Colonic mucosa (tissue), 4 donors: ENCODE data around the gene TSPAN5. TPM values are rescaled to one million over a fixed set of nuclear protein-coding genes. Genes with fewer than 3 reads are reported as not detected.

Experiments used
- DNase-seq: peaks from one replicate; pipeline ENCODE4 v3.0.0-alpha.2; 2020
- H3K27ac ChIP-seq: fragments of 200-600 bp; one replicate; pipeline ENCODE4 v1.8.0; 2021
- H3K27me3 ChIP-seq: fragments of 200-600 bp; one replicate; pipeline ENCODE4 v1.8.0; 2021
- H3K36me3 ChIP-seq: fragments of 200-600 bp; one replicate; pipeline ENCODE4 v1.8.0; 2021
- H3K4me1 ChIP-seq: fragments of 200-600 bp; one replicate; pipeline ENCODE4 v1.8.0; 2021; ENCODE audit warnings: mild to moderate bottlenecking
- H3K4me3 ChIP-seq: fragments of 200-600 bp; one replicate; pipeline ENCODE4 v1.8.0; 2021
- H3K9ac ChIP-seq, 2 donors: one replicate each; pipeline ENCODE4 v1.7.0; 2013; ENCODE audit warnings: control low read depth in 2 of 2, low read depth in 2 of 2, low read length in 2 of 2
- H3K9me3 ChIP-seq: fragments of 200-600 bp; one replicate; pipeline ENCODE4 v1.8.0; 2021
- intact Hi-C: fragments of 100-400 bp; cut with DNase I; formaldehyde crosslinking; loops from one replicate; pipeline ENCODE4 v1.14.1; 2022
- total RNA-seq, 2 donors: library from RNA; stranded (reverse); fragmentation: NEBNext Ultra II Directional in 1 of 2; extraction: Animal tissue kit (Norgen Biotek cat#: 25700) in 1 of 2; gene quantifications; one replicate each; pipeline ENCODE4 v1.2.1, GENCODE V29; 2021
- TF ChIP-seq, protein P1 (sequence below): fragments of 200-600 bp; IDR thresholded peaks from one replicate; pipeline ENCODE4 v1.8.0; 2022; ENCODE audit warnings: antibody characterized with exemption, mild to moderate bottlenecking
- donor health status: healthy.
- donor health status: DM: no; HTN: no; CAD: no.
- donor health status: DM: no; HTN: no; CAD: no.

TSPAN5 gene
- total RNA-seq, 2 donors from 2014 or later = 5.3 to 5.6 TPM

GRCh38 chr4:98634061-98634460 lies 24.4 kb downstream of the TSPAN5 start:
- Histone ChIP-seq H3K9me3 (no peaks in the 10 kb centered on the region), H3K4me1 (no peaks in the 10 kb centered on the region), H3K27me3 (no peaks in the 10 kb centered on the region), H3K4me3 (no peak overlapping the region), H3K27ac (no peak overlapping the region), H3K36me3 (no peaks in the 10 kb centered on the region), H3K9ac (no peak overlapping the region)
- no peak for DNase-seq
- TF ChIP-seq, protein P1, sequence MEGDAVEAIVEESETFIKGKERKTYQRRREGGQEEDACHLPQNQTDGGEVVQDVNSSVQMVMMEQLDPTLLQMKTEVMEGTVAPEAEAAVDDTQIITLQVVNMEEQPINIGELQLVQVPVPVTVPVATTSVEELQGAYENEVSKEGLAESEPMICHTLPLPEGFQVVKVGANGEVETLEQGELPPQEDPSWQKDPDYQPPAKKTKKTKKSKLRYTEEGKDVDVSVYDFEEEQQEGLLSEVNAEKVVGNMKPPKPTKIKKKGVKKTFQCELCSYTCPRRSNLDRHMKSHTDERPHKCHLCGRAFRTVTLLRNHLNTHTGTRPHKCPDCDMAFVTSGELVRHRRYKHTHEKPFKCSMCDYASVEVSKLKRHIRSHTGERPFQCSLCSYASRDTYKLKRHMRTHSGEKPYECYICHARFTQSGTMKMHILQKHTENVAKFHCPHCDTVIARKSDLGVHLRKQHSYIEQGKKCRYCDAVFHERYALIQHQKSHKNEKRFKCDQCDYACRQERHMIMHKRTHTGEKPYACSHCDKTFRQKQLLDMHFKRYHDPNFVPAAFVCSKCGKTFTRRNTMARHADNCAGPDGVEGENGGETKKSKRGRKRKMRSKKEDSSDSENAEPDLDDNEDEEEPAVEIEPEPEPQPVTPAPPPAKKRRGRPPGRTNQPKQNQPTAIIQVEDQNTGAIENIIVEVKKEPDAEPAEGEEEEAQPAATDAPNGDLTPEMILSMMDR = no peak
- intact Hi-C loops = no loop called here

GRCh38 chr4:98633159-98633558 lies 25.3 kb downstream of the TSPAN5 start:
- H3K9ac ChIP-seq = no peak overlapping the region
- H3K36me3 ChIP-seq = no peaks in the 10 kb centered on the region
- H3K4me3 ChIP-seq = no peak overlapping the region
- H3K27me3 ChIP-seq = no peaks in the 10 kb centered on the region
- no peaks in the 10 kb centered on the region for H3K4me1 ChIP-seq
- no peaks in the 10 kb centered on the region for H3K9me3 ChIP-seq
- no peak overlapping the region for H3K27ac ChIP-seq
- DNase-seq = no peak
- TF ChIP-seq, protein P1 = no peak
- intact Hi-C loops = no loop called here

DNA sequence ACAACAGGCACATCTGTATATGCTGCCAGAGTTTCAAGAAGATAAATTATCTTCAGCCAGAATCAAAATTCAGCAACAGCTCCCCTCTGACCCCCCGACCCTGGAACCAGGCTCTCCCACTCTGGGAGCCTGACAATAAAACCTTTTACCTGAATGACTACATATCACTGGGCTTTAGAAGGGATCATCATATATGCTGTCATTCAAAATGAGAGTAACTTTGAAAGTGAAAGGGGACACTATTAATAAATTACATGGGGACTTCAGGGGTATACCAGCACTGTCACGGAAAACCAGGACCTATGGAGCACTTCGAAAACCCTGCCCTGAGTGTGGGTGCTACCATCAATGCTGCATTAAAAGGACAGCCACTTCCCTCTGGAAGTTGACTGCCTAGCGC lies 26.2 kb downstream of the TSPAN5 start:
- Histone ChIP-seq H3K36me3 (no peaks in the 10 kb centered on the region), H3K27me3 (no peaks in the 10 kb centered on the region), H3K27ac (no peak overlapping the region), H3K9me3 (no peaks in the 10 kb centered on the region), H3K4me3 (no peak overlapping the region), H3K4me1 (no peaks in the 10 kb centered on the region), H3K9ac (no peak overlapping the region)
- TF ChIP-seq, protein P1 = no peak
- DNase-seq = no peak
- intact Hi-C loops = no loop called here

- H3K9ac ChIP-seq = no peak overlapping the region
- no peaks in the 10 kb centered on the region for H3K36me3 ChIP-seq
- intact Hi-C loops = no loop called here
- no peak overlapping the region for H3K4me3 ChIP-seq
- no peaks in the 10 kb centered on the region for H3K27me3 ChIP-seq
- H3K9me3 ChIP-seq = no peaks in the 10 kb centered on the region
- TF ChIP-seq, protein P1 = no peak
- H3K4me1 ChIP-seq = no peaks in the 10 kb centered on the region
- no peak for DNase-seq
- no peak overlapping the region for H3K27ac ChIP-seq
Measured at GRCh38 chr4:98631506-98631905, 26.9 kb downstream of the TSPAN5 start.

- DNase-seq = no peak
- intact Hi-C loops = no loop called here
- Histone ChIP-seq H3K9ac (no peak overlapping the region), H3K27me3 (no peaks in the 10 kb centered on the region), H3K4me3 (no peak overlapping the region), H3K36me3 (no peaks in the 10 kb centered on the region), H3K4me1 (no peaks in the 10 kb centered on the region), H3K27ac (no peak overlapping the region), H3K9me3 (no peaks in the 10 kb centered on the region)
- TF ChIP-seq, protein P1 = no peak
Measured at GRCh38 chr4:98630737-98631454, 27.5 kb downstream of the TSPAN5 start.
